Vagina (tissue), 2 donors: ENCODE data around the gene TMEM222. TPM values are rescaled to one million over a fixed set of nuclear protein-coding genes. Genes with fewer than 3 reads are reported as not detected.
"Not testable (repeated sequence)": the region's sequence is repeated elsewhere in the genome, so short reads cannot be mapped to it uniquely, and the experiment has no call there.

ENCODE experiments used
- DNase-seq, 2 donors: peaks; one replicate each; pipeline ENCODE4 v3.0.0-alpha.2; 2017; ENCODE audit errors: extremely low spot score in 2 of 2
- H3K27ac ChIP-seq: fragments of 200-600 bp; sonication (generic); one replicate; pipeline ENCODE4 v1.5.1; 2019
- H3K27me3 ChIP-seq: fragments of 200-600 bp; sonication (generic); one replicate; pipeline ENCODE4 v1.5.1; 2019
- H3K36me3 ChIP-seq, 2 donors: fragments of 200-600 bp; sonication (generic); one replicate each; pipeline ENCODE4 v1.5.1; 2017 to 2019
- H3K4me1 ChIP-seq: fragments of 200-600 bp; sonication (generic); one replicate; pipeline ENCODE4 v1.5.1; 2019
- H3K4me3 ChIP-seq, 2 donors: fragments of 200-600 bp; sonication (generic); 1 replicate in 1 of 2; 2 replicates in 1 of 2; pipeline ENCODE4 v1.5.1; 2016 to 2019
- H3K9me3 ChIP-seq: fragments of 200-600 bp; sonication (generic); one replicate; pipeline ENCODE4 v1.5.1; 2019
- CTCF ChIP-seq, 3 experiments: fragments of 450-650 bp in 2 of 3; fragments of 200-600 bp in 1 of 3; sonication (generic) in 1 of 3; IDR thresholded peaks; one replicate each; pipeline ENCODE4 v1.5.1; 2017 to 2019; ENCODE audit warnings: antibody characterized with exemption in 3 of 3, mild to moderate bottlenecking in 2 of 3, moderate library complexity in 2 of 3
- POLR2A ChIP-seq, 2 donors: fragments of 450-650 bp; IDR thresholded peaks; one replicate each; pipeline ENCODE4 v1.6.1; 2017; ENCODE audit warnings: antibody characterized with exemption in 2 of 2, mild to moderate bottlenecking in 2 of 2, moderate library complexity in 2 of 2
- POLR2AphosphoS5 ChIP-seq, 2 donors: sonication (generic); formaldehyde crosslinking; IDR thresholded peaks; one replicate each; pipeline ENCODE4 v1.9.0; 2017; ENCODE audit warnings: antibody characterized with exemption in 2 of 2, mild to moderate bottlenecking in 2 of 2, low read depth in 1 of 2; ENCODE audit not compliant: insufficient read depth in 1 of 2
- intact Hi-C: fragments of 100-400 bp; cut with DNase I; formaldehyde crosslinking; loops from one replicate; pipeline ENCODE4 v1.15.1; 2023
- total RNA-seq: library from RNA; depleted of rRNA; stranded (reverse); fragments of >200 nt; gene quantifications from one replicate; pipeline ENCODE4 v1.2.3, GENCODE V29; 2016

Gene TMEM222
- total RNA-seq, 1 donor from 2014 or later: 30.7 TPM

GRCh38 chr1:27285274-27285660 lies 36.7 kb upstream of the TMEM222 start:
- TF ChIP-seq POLR2A (IDR thresholded peaks at IDR 0.05): no peak
- no peak for TF ChIP-seq POLR2AphosphoS5 (IDR thresholded peaks at IDR 0.05; ENCODE audit: insufficient read depth in 1 of 2, low read depth in 1 of 2)
- TF ChIP-seq CTCF (IDR thresholded peaks at IDR 0.05): no peak
- DNase-seq: no peak
- Histone ChIP-seq H3K36me3 (peaks cover 0 to 19% of the 10 kb centered on the region in 2 donors), H3K27ac (no peak overlapping the region), H3K9me3 (no peaks in the 10 kb centered on the region), H3K4me3 (no peak overlapping the region), H3K4me1 (no peaks in the 10 kb centered on the region), H3K27me3 (no peaks in the 10 kb centered on the region)
- intact Hi-C loops: loop anchor here (10.0 kb wide), 1 partner anchor 90 kb away; no protein-coding TSS in a partner anchor

DNA sequence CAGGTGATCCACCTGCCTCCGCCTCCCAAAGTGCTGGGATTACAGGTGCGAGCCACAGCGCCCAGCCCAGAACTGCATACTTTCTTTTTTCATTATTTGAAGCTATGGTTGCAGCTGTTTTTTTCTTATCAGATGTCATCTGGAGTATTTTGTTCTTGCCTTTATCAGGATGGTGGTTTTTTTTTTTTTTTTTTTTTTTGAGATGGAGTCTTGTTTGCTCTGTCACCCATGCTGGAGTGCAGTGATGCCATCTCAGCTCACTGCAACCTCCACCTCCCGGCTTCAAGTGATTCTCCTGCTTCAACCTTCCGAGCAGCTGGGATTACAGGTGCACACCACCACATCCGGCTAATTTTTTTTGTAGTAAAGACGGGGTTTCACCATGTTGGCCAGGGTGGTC lies 36.1 kb upstream of the TMEM222 start:
- not testable (repeated sequence) for H3K4me3 ChIP-seq, H3K4me1 ChIP-seq, DNase-seq, H3K27me3 ChIP-seq, H3K27ac ChIP-seq, H3K9me3 ChIP-seq
- peaks cover 0 to 22% of the 10 kb centered on the region in 2 donors for H3K36me3 ChIP-seq
- intact Hi-C loops: loop anchor here (10.0 kb wide), 1 partner anchor 91 kb away; no protein-coding TSS in a partner anchor

DNA sequence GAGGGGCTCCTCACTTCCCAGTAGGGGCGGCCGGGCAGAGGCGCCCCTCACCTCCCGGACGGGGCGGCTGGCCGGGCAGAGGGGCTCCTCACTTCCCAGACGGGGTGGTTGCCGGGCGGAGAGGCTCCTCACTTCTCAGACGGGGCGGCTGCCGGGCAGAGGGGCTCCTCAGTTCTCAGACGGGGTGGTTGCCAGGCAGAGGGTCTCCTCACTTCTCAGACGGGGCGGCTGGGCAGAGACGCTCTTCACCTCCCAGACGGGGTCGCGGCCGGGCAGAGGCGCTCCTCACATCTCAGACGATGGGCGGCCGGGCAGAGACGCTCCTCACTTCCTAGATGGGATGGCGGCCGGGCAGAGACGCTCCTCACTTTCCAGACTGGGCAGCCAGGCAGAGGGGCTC lies 32.8 kb upstream of the TMEM222 start:
- H3K27ac ChIP-seq, H3K9me3 ChIP-seq, H3K4me3 ChIP-seq, DNase-seq, H3K27me3 ChIP-seq, H3K4me1 ChIP-seq: not testable (repeated sequence)
- intact Hi-C loops: loop anchor here (10.0 kb wide), 1 partner anchor 94 kb away; no protein-coding TSS in a partner anchor
- H3K36me3 ChIP-seq: peaks cover 0 to 39% of the 10 kb centered on the region in 2 donors

DNA sequence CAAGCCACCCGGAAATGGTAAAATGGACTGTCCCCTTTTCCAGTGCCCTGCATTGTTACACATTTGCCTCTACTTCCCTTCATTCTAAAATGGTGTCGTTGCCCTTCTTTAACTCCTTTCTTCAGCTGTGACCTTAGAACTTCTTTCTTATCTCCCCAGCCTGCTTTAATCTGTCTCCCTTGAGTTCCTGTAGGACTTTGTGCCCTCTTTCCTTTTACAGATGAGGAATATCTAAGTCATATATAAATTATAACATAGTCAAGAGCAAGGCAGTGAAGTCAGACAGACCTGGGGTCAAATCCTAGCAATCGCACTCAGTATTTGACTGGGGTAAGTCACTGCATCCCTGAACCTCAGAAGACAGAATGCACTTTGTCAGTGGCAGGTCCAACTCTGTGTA lies 31.4 kb upstream of the TMEM222 start:
- peaks cover 0 to 47% of the 10 kb centered on the region in 2 donors for H3K36me3 ChIP-seq
- DNase-seq: no peak
- H3K27ac ChIP-seq: no peak overlapping the region
- TF ChIP-seq CTCF (IDR thresholded peaks at IDR 0.05) (no peak), POLR2A (IDR thresholded peaks at IDR 0.05) (no peak), POLR2AphosphoS5 (IDR thresholded peaks at IDR 0.05; ENCODE audit: insufficient read depth in 1 of 2, low read depth in 1 of 2) (no peak)
- H3K4me3 ChIP-seq: no peak overlapping the region
- intact Hi-C loops: no loop called here
- H3K4me1 ChIP-seq: no peaks in the 10 kb centered on the region
- H3K9me3 ChIP-seq: no peaks in the 10 kb centered on the region
- no peaks in the 10 kb centered on the region for H3K27me3 ChIP-seq

DNA sequence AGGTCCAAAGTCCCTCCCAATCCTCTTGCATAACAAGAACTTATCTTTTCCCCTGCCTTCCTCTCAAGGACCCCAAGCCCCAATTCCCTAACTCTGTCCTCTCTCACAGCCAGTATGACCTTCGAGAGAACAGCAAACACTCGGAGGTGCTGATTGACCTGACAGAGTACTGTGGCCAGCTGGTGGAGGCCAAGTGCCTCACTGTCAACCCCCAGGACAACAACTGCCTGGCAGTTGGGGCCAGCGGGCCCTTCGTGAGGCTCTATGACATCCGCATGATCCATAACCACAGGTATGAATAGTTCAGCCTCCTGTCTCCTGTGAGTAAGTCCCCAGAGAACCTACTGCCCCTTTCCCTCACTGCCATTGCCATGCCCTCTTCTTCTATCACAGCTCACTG lies 29.9 kb upstream of the TMEM222 start:
- intact Hi-C loops: no loop called here
- H3K27me3 ChIP-seq: no peaks in the 10 kb centered on the region

DNA sequence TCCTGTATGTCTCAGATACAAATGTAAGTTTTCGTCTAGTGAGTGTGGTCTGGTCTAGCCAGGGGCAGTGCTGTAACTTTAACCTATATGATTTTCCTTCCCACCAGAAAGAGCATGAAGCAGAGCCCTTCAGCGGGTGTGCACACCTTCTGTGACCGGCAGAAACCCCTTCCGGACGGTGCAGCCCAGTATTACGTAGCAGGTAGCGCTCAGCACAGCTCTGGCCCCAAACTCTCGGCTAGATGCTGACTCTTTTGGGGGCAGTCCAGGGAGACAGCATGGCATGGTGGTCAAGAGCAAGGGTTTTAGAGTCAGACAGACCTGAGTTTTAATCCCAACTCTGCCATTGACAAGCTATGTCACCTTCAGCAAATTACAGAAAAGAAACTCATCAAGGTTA lies 28.0 kb upstream of the TMEM222 start:
- Histone ChIP-seq H3K36me3 (peaks cover 0 to 52% of the 10 kb centered on the region in 2 donors), H3K9me3 (no peaks in the 10 kb centered on the region), H3K27ac (no peak overlapping the region), H3K4me1 (peaks cover 13% of the 10 kb centered on the region), H3K4me3 (no peak overlapping the region), H3K27me3 (no peaks in the 10 kb centered on the region)
- DNase-seq: no peak
- intact Hi-C loops: no loop called here
- TF ChIP-seq CTCF (IDR thresholded peaks at IDR 0.05) (no peak), POLR2A (IDR thresholded peaks at IDR 0.05) (no peak), POLR2AphosphoS5 (IDR thresholded peaks at IDR 0.05; ENCODE audit: insufficient read depth in 1 of 2, low read depth in 1 of 2) (no peak)

More for the DNA sequence above, 29.9 kb upstream of the TMEM222 start:
- DNase-seq: no peak
- H3K4me3 ChIP-seq: no peak overlapping the region
- no peak overlapping the region for H3K27ac ChIP-seq
- H3K36me3 ChIP-seq: peaks cover 0 to 52% of the 10 kb centered on the region in 2 donors
- H3K4me1 ChIP-seq: no peaks in the 10 kb centered on the region
- TF ChIP-seq POLR2AphosphoS5 (IDR thresholded peaks at IDR 0.05; ENCODE audit: insufficient read depth in 1 of 2, low read depth in 1 of 2) (no peak), POLR2A (IDR thresholded peaks at IDR 0.05) (no peak), CTCF (IDR thresholded peaks at IDR 0.05) (no peak)
- no peaks in the 10 kb centered on the region for H3K9me3 ChIP-seq
